Measurements from ENCODE around the gene KHDC1.
"Not testable (repeated sequence)": the region's sequence is repeated elsewhere in the genome, so short reads cannot be mapped to it uniquely, and the experiment has no call there.

KHDC1 gene

GRCh38 chr6:73248192-73248903 is 14.6 kb downstream of the KHDC1 start:
- DNase-seq: no peak

GRCh38 chr6:73242001-73242400 is 21.0 kb downstream of the KHDC1 start:
- DNase-seq: no peak

GRCh38 chr6:73240730-73241129 is 22.3 kb downstream of the KHDC1 start:
- DNase-seq: no peak

GRCh38 chr6:73236144-73236750 is 26.7 kb downstream of the KHDC1 start:
- peak in 1 of 2 experiments; percentile 9 for DNase-seq

- DNase-seq: peak in 1 of 2 experiments; percentile 8
Observed at GRCh38 chr6:73234733-73235132, 28.3 kb downstream of the KHDC1 start.

- not testable (repeated sequence) for DNase-seq
Observed at GRCh38 chr6:73233971-73234370, 29.0 kb downstream of the KHDC1 start.

GRCh38 chr6:73233048-73233447 is 29.9 kb downstream of the KHDC1 start:
- DNase-seq: no peak

- no peak for DNase-seq
Observed at GRCh38 chr6:73231986-73232391, 31.0 kb downstream of the KHDC1 start.

- no peak for DNase-seq
Observed at GRCh38 chr6:73227606-73228255, 35.3 kb downstream of the KHDC1 start.

GRCh38 chr6:73225396-73225795 is 37.6 kb downstream of the KHDC1 start, which contains the start of gene KHDC1L:
TSS of gene KHDC1L (minus strand) at chr6:73225496. CDS start at chr6:73225408, 88 bp downstream.
- no peak for DNase-seq

- no peak for DNase-seq
Observed at GRCh38 chr6:73216859-73217258, 46.1 kb downstream of the KHDC1 start.

GRCh38 chr6:73209117-73209516 is 53.9 kb downstream of the KHDC1 start:
- DNase-seq: no peak

- no peak for DNase-seq
Observed at GRCh38 chr6:73207221-73207837, 55.7 kb downstream of the KHDC1 start.

- DNase-seq: no peak
Observed at GRCh38 chr6:73204252-73204651, 58.7 kb downstream of the KHDC1 start.

- DNase-seq: no peak
Observed at GRCh38 chr6:73203098-73203497, 59.9 kb downstream of the KHDC1 start.

GRCh38 chr6:73200735-73201134 is 62.3 kb downstream of the KHDC1 start:
- DNase-seq: no peak

GRCh38 chr6:73200247-73200646 is 62.7 kb downstream of the KHDC1 start:
- DNase-seq: no peak

GRCh38 chr6:73194744-73195143 is 68.3 kb downstream of the KHDC1 start:
- no peak for DNase-seq

GRCh38 chr6:73193302-73193701 is 69.7 kb downstream of the KHDC1 start:
- DNase-seq: not testable (repeated sequence)
